Measurements from ENCODE around the gene B4GALNT1. TPM values are rescaled to one million over a fixed set of nuclear protein-coding genes. Genes with fewer than 3 reads are reported as not detected.
"Not testable (repeated sequence)": the region's sequence is repeated elsewhere in the genome, so short reads cannot be mapped to it uniquely, and the experiment has no call there.

B4GALNT1 gene
- total RNA-seq, 4 donors from 2014 or later, result 0.38 to 0.48 (median 0.42) TPM; not detected in 1

GRCh38 chr12:57666897-57667296 lies 33.9 kb upstream of the B4GALNT1 start:
- Histone ChIP-seq H3K36me3 (no peaks in the 10 kb centered on the region), H3K27ac (no peak overlapping the region), H3K27me3 (peaks cover 4% of the 10 kb centered on the region), H3K4me1 (no peaks in the 10 kb centered on the region), H3K9me3 (no peaks in the 10 kb centered on the region), H3K4me3 (no peak overlapping the region)
- TF ChIP-seq EP300 (IDR thresholded peaks at IDR 0.05) (no peak), POLR2AphosphoS5 (IDR thresholded peaks at IDR 0.05) (no peak), POLR2A (IDR thresholded peaks at IDR 0.05) (no peak)
- TF ChIP-seq, protein P1, sequence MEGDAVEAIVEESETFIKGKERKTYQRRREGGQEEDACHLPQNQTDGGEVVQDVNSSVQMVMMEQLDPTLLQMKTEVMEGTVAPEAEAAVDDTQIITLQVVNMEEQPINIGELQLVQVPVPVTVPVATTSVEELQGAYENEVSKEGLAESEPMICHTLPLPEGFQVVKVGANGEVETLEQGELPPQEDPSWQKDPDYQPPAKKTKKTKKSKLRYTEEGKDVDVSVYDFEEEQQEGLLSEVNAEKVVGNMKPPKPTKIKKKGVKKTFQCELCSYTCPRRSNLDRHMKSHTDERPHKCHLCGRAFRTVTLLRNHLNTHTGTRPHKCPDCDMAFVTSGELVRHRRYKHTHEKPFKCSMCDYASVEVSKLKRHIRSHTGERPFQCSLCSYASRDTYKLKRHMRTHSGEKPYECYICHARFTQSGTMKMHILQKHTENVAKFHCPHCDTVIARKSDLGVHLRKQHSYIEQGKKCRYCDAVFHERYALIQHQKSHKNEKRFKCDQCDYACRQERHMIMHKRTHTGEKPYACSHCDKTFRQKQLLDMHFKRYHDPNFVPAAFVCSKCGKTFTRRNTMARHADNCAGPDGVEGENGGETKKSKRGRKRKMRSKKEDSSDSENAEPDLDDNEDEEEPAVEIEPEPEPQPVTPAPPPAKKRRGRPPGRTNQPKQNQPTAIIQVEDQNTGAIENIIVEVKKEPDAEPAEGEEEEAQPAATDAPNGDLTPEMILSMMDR (IDR thresholded peaks at IDR 0.05), result no peak
- DNase-seq (ENCODE audit: low spot score in 2 of 2), result no peak
- 76% methylated on average over 5 of the region's 5 CpGs for WGBS

DNA sequence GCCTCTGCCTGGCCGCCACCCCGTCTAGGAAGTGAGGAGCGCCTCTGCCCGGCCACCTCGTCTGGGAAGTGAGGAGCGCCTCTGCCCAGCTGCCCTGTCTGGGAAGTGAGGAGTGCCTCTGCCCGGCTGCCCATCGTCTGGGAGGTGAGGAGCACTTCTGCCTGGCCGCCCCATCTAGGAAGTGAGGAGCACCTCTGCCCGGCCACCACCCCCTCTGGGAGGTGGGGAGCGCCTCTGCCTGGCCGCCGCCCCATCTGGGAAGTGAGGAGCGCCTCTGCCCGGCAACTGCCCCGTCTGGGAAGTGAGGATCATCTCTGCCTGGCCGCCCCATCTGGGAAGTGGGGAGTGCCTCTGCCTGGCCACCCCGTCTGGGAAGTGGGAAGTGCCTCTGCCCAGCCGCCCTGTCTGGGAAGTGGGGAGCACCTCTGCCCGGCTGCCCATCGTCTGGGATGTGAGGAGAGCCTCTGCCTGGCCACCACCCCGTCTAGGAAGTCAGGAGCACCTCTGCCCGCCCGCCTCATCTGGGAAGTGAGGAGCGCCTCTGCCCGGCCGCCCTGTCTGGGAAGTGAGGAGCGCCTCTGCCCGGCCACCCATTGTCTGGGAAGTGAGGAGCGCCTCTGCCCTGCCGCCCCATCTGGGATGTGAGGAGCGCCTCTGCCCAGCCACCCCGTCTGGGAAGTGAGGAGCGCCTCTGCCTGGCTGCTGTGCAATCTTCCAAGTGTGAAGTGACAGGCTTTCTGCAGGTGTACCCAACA lies 32.2 kb upstream of the B4GALNT1 start:
- 92% methylated on average over 28 of the region's 34 CpGs for WGBS
- not testable (repeated sequence) for H3K4me1 ChIP-seq; H3K27me3 ChIP-seq; DNase-seq (ENCODE audit: low spot score in 2 of 2); H3K4me3 ChIP-seq; H3K9me3 ChIP-seq; H3K27ac ChIP-seq; H3K36me3 ChIP-seq

GRCh38 chr12:57661376-57661775 lies 28.4 kb upstream of the B4GALNT1 start:
- WGBS, result 86% methylated on average over 4 of the region's 4 CpGs
- Histone ChIP-seq H3K4me3 (no peak overlapping the region), H3K27ac (no peak overlapping the region), H3K9me3 (no peaks in the 10 kb centered on the region), H3K4me1 (peaks cover 3% of the 10 kb centered on the region), H3K36me3 (no peaks in the 10 kb centered on the region), H3K27me3 (no peaks in the 10 kb centered on the region)
- TF ChIP-seq, protein P1 (IDR thresholded peaks at IDR 0.05), result no peak
- TF ChIP-seq POLR2AphosphoS5 (IDR thresholded peaks at IDR 0.05) (no peak), EP300 (IDR thresholded peaks at IDR 0.05) (no peak), POLR2A (IDR thresholded peaks at IDR 0.05) (no peak)
- DNase-seq (ENCODE audit: low spot score in 2 of 2), result no peak

- H3K9me3 ChIP-seq, result no peaks in the 10 kb centered on the region
- no peaks in the 10 kb centered on the region for H3K36me3 ChIP-seq
- H3K27ac ChIP-seq, result no peak overlapping the region
- no peak overlapping the region for H3K4me3 ChIP-seq
- H3K4me1 ChIP-seq, result peaks cover 3% of the 10 kb centered on the region
- WGBS, result 70% methylated on average over 3 of the region's 3 CpGs
- peaks cover 3% of the 10 kb centered on the region for H3K27me3 ChIP-seq
- TF ChIP-seq EP300 (IDR thresholded peaks at IDR 0.05) (no peak), POLR2A (IDR thresholded peaks at IDR 0.05) (no peak), POLR2AphosphoS5 (IDR thresholded peaks at IDR 0.05) (no peak)
- TF ChIP-seq, protein P1 (IDR thresholded peaks at IDR 0.05), result no peak
- DNase-seq (ENCODE audit: low spot score in 2 of 2), result no peak
These were observed 25.9 kb upstream of the B4GALNT1 start for GRCh38 chr12:57658890-57659289.

GRCh38 chr12:57657744-57658143 lies 24.7 kb upstream of the B4GALNT1 start:
- no peak for DNase-seq (ENCODE audit: low spot score in 2 of 2)
- H3K4me3 ChIP-seq, result no peak overlapping the region
- H3K27me3 ChIP-seq, result peaks cover 3% of the 10 kb centered on the region
- no peaks in the 10 kb centered on the region for H3K36me3 ChIP-seq
- H3K27ac ChIP-seq, result no peak overlapping the region
- 56% methylated on average over 3 of the region's 3 CpGs for WGBS
- no peaks in the 10 kb centered on the region for H3K9me3 ChIP-seq
- no peak for TF ChIP-seq POLR2A (IDR thresholded peaks at IDR 0.05)
- no peak for TF ChIP-seq POLR2AphosphoS5 (IDR thresholded peaks at IDR 0.05)
- TF ChIP-seq, protein P1 (IDR thresholded peaks at IDR 0.05), result no peak
- TF ChIP-seq EP300 (IDR thresholded peaks at IDR 0.05), result no peak
- H3K4me1 ChIP-seq, result peaks cover 3% of the 10 kb centered on the region

DNA sequence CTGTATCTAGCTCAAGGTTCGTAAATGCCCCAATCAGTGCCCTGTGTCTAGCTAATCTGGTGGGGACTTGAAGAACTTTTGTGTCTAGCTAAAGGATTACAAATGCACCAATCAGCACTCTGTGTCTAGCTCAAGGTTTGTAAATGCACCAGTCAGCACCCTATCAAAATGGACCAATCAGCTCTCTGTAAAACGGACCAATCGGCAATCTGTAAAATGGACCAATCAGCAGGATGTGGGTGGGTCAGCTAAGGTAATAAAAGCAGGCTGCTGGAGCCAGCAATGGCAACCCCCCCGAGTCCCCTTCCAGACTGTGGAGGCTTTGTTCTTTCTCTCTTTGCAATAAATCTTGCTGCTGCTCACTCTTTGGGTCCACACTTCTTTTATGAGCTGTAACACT lies 23.4 kb upstream of the B4GALNT1 start:
- 79% methylated on average over 4 of the region's 4 CpGs for WGBS
- not testable (repeated sequence) for H3K27ac ChIP-seq

More for the DNA sequence above, 23.4 kb upstream of the B4GALNT1 start:
- not testable (repeated sequence) for H3K4me1 ChIP-seq; H3K9me3 ChIP-seq; H3K27me3 ChIP-seq; H3K4me3 ChIP-seq; DNase-seq (ENCODE audit: low spot score in 2 of 2); H3K36me3 ChIP-seq
